Measurements from ENCODE around the gene SERPINB1. TPM values are rescaled to one million over a fixed set of nuclear protein-coding genes. Genes with fewer than 3 reads are reported as not detected.

Gene SERPINB1
- 203 and 299 TPM in 2 replicates for total RNA-seq

GRCh38 chr6:2841264-2842138 lies at the start of gene SERPINB1:
Gene SERPINB1, minus strand, starts transcription at chr6:2841863. Its CDS starts 1,277 bp downstream, at chr6:2840586.

Other genes starting within 250 kb of the SERPINB1 start
- gene MYLK4, start 90.9 kb downstream of the SERPINB1 start, total RNA-seq: 0.21 TPM in 1 of 2 replicates, not detected in the other
- gene WRNIP1, start 76.5 kb downstream of the SERPINB1 start, total RNA-seq: 70.6 and 78.6 TPM in 2 replicates
- gene SERPINB9, start 61.4 kb upstream of the SERPINB1 start, total RNA-seq: 8.1 and 9.8 TPM in 2 replicates
- gene SERPINB6, start 129.7 kb upstream of the SERPINB1 start, total RNA-seq: 64.1 and 76.5 TPM in 2 replicates
- gene NQO2, start 158.0 kb upstream of the SERPINB1 start, total RNA-seq: 24.8 and 39.9 TPM in 2 replicates
- gene RIPK1, start 226.6 kb upstream of the SERPINB1 start, total RNA-seq: 10.6 and 11.1 TPM in 2 replicates

All from airway epithelial cell (primary cell).